ENCODE data around the gene ZP3. TPM values are rescaled to one million over a fixed set of nuclear protein-coding genes. Genes with fewer than 3 reads are reported as not detected.
"Not testable (repeated sequence)": the region's sequence is repeated elsewhere in the genome, so short reads cannot be mapped to it uniquely, and the experiment has no call there.

The ZP3 gene
- total RNA-seq, 6 experiments from 2014 or later = 0.27 to 2.8 (median 0.62) TPM; not detected in 1

GRCh38 chr7:76392531-76393115 lies 32.1 kb upstream of the ZP3 start:
- Histone ChIP-seq H3K27ac (peak overlapping the region; percentile 85 to 93 (median 90)), H3K4me3 (peak overlapping the region; percentile 70 to 81 (median 71)), H3K36me3 (no peaks in the 10 kb centered on the region), H3K9me3 (no peaks in the 10 kb centered on the region), H3K4me1 (peaks cover 0 to 21% (median 0%) of the 10 kb centered on the region in 4 donors), H3K27me3 (no peaks in the 10 kb centered on the region)
- peak in 2 of 4 donors; percentile 59 to 71 for ATAC-seq
- intact Hi-C loops (cut with DNase I) = no loop called here
- DNase-seq = no peak
- 33% methylated on average over 5 of the region's 12 CpGs for WGBS (ENCODE audit: insufficient coverage, low coverage, low lambda C conversion rate, missing lambda C conversion rate)
- no peak for TF ChIP-seq POLR2A (IDR thresholded peaks at IDR 0.05)
- TF ChIP-seq CTCF (IDR thresholded peaks at IDR 0.05) = no peak

- peak; percentile 95 to 96 (median 96) for DNase-seq
- Histone ChIP-seq H3K27me3 (no peaks in the 10 kb centered on the region), H3K4me1 (peaks cover 0 to 25% (median 0%) of the 10 kb centered on the region in 4 donors), H3K36me3 (no peaks in the 10 kb centered on the region), H3K27ac (peak overlapping the region; percentile 85 to 93 (median 90)), H3K4me3 (peak overlapping the region; percentile 70 to 81 (median 71)), H3K9me3 (no peaks in the 10 kb centered on the region)
- ATAC-seq = peak; percentile 82 to 85 (median 85)
- 0% methylated on average over 7 of the region's 99 CpGs for WGBS (ENCODE audit: insufficient coverage, low coverage, low lambda C conversion rate, missing lambda C conversion rate)
- TF ChIP-seq CTCF (IDR thresholded peaks at IDR 0.05) = no peak
- TF ChIP-seq POLR2A (IDR thresholded peaks at IDR 0.05) = peak; percentile 84
- intact Hi-C loops (cut with DNase I) = no loop called here
These were observed 31.4 kb upstream of the ZP3 start for GRCh38 chr7:76393116-76394031.

- no peaks in the 10 kb centered on the region for H3K36me3 ChIP-seq
- H3K4me1 ChIP-seq = peaks cover 0 to 25% (median 0%) of the 10 kb centered on the region in 4 donors
- H3K4me3 ChIP-seq = no peak overlapping the region
- intact Hi-C loops (cut with DNase I) = no loop called here
- 75% methylated on average over 6 of the region's 9 CpGs for WGBS (ENCODE audit: insufficient coverage, low coverage, low lambda C conversion rate, missing lambda C conversion rate)
- no peak overlapping the region for H3K27ac ChIP-seq
- ATAC-seq = no peak
- TF ChIP-seq CTCF (IDR thresholded peaks at IDR 0.05) (no peak), POLR2A (IDR thresholded peaks at IDR 0.05) (no peak)
- H3K27me3 ChIP-seq = no peaks in the 10 kb centered on the region
- no peak for DNase-seq
- H3K9me3 ChIP-seq = no peaks in the 10 kb centered on the region
These were observed 29.8 kb upstream of the ZP3 start for GRCh38 chr7:76394957-76395356.

GRCh38 chr7:76395605-76395964 lies 29.2 kb upstream of the ZP3 start:
- H3K36me3 ChIP-seq; intact Hi-C loops (cut with DNase I); H3K9me3 ChIP-seq; H3K27ac ChIP-seq; H3K27me3 ChIP-seq; ATAC-seq; H3K4me3 ChIP-seq; DNase-seq: not testable (repeated sequence)
- WGBS (ENCODE audit: insufficient coverage, low coverage, low lambda C conversion rate, missing lambda C conversion rate) = 95% methylated on average over 8 of the region's 11 CpGs
- H3K4me1 ChIP-seq = peaks cover 0 to 25% (median 0%) of the 10 kb centered on the region in 4 donors
